GM21576 (cell line): ENCODE data around the gene TBP.
"Not testable (repeated sequence)": the region's sequence is repeated elsewhere in the genome, so short reads cannot be mapped to it uniquely, and the experiment has no call there.

Source experiments
- ATAC-seq: cut with Tn5 transposase; IDR thresholded peaks from one replicate; pipeline ENCODE4 v1.9.1; 2021; ENCODE audit warnings: mild to moderate bottlenecking, moderate library complexity; ENCODE audit not compliant: unreplicated experiment

The TBP gene

DNA sequence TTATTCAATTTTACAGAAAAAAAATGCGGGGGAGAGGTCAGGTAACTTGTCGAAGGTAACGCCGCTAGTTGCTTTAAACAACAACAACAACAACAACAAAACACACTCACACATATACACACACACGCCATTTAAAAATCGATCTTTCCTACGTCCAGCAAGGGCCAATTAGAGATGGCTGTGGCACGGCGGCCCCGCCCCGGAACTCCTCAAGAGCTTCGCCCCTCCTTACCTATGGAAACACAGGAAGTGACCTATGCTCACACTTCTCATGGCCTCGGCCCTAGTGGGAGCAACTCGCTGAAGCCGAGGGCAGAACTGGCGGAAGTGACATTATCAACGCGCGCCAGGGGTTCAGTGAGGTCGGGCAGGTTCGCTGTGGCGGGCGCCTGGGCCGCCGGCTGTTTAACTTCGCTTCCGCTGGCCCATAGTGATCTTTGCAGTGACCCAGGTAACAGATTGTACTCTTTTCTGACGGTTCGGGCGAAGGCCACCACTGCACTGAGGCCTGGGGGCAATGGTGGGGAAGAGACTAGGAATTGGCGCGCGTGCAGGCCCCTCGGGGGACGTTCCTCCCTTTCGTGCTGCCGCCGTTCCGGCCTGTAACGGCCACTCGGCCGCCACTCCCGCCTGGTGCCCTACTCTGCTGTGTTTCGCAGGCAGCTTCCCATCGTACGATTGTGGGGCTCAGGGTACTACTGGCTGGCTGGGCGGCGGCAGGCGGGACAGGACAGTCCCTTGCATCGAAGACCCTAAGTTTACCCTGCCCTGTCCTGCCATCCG, at the start of gene TBP:
Gene TBP (plus strand): TSS at position 357 of the 783 bp plus-strand sequence. CDS start 2,661 bp downstream, outside the sequence.
- peak; percentile 94 for ATAC-seq

DNA sequence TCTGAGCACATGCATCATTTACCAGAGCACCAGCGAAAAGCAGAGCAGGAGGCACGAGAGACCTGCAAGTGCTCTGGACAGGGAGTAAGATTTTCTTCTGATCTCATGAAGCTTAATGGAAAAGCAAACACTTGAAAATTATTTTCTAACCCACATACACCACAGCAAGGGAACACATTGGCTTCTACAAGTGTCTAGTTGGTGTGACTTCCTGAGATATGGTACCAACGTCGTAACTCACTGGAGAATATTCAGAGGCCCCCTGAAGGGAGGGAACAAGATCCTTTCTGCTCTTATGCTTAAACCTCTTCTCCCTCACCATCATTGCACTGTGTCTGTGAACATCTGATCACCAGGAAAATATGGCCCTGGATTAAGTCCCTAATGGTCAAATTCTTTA, 49.7 kb upstream of the TBP start:
- no peak for ATAC-seq

DNA sequence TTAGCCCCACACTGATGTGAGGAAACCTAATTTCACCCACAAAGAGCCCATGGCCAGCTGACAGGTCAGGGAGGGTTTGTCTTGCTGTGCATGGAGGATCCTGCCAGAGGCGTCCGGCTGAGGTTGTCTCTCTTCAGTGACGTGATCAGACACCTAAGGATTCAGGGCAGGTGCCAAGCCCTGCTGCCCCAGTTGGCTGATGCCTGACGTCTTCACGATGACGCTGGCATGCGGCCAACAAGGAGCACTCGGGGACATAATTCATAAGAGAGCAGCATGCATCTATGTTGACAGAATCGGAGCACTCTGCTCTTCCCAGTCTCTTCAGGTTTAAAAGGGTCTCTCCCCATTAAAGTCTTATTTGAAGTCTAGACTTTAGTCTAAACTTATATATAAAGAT, 48.9 kb upstream of the TBP start:
- ATAC-seq: no peak

DNA sequence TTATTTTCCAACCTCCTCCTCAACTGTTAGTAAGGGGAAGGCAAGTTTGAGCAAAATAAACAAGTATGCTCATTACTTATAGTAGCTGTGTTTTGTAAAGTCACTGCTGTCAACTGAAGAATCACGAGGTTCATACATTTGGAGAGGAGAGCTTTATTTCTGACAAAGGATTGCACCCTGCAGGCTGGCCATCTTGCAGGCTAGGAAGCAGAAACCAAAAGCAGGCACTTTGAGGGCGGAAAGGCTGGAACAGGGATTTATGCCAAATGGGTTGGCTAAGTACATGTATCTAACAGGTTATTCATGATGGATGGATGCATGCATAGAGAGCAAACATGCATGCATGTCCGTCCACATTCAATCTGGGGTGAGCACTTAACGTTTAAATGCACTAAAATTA, 47.7 kb upstream of the TBP start:
- ATAC-seq: no peak

DNA sequence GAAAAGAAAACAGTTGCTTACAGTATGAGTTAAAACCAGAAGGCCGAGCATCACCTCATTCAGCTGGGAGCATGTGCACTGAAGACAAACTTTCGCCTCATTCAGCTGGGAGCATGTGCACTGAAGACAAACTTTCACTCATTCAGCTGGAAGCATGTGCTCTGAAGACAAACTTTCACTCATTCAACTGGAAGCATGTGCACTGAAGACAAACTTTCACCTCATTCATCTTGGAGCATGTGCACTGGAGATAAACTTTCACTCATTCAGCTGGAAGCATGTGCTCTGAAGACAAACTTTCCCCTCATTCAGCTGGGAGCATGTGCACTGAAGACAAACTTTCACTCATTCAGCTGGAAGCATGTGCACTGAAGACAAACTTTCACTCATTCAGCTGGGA, 46.4 kb upstream of the TBP start:
- ATAC-seq: not testable (repeated sequence)

DNA sequence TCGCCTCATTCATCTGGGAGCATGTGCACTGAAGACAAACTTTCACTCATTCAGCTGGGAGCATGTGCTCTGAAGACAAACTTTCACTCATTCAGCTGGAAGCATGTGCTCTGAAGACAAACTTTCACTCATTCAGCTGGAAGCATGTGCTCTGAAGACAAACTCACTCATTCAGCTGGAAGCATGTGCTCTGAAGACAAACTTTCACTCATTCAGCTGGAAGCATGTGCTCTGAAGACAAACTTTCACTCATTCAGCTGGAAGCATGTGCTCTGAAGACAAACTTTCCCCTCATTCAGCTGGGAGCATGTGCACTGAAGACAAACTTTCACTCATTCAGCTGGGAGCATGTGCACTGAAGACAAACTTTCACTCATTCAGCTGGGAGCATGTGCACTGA, 45.9 kb upstream of the TBP start:
- not testable (repeated sequence) for ATAC-seq

DNA sequence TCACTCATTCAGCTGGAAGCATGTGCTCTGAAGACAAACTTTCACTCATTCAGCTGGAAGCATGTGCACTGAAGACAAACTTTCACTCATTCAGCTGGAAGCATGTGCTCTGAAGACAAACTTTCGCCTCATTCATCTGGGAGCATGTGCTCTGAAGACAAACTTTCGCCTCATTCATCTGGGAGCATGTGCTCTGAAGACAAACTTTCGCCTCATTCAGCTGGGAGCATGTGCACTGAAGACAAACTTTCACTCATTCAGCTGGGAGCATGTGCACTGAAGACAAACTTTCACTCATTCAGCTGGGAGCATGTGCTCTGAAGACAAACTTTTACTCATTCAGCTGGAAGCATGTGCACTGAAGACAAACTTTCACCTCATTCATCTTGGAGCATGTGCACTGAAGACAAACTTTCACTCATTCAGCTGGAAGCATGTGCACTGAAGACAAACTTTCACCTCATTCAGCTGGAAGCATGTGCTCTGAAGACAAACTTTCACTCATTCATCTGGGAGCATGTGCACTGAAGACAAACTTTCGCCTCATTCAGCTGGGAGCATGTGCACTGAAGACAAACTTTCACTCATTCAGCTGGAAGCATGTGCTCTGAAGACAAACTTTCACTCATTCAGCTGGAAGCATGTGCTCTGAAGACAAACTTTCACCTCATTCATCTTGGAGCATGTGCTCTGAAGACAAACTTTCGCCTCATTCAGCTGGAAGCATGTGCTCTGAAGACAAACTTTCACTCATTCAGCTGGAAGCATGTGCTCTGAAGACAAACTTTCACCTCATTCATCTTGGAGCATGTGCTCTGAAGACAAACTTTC, 45.1 kb upstream of the TBP start:
- ATAC-seq: not testable (repeated sequence)

DNA sequence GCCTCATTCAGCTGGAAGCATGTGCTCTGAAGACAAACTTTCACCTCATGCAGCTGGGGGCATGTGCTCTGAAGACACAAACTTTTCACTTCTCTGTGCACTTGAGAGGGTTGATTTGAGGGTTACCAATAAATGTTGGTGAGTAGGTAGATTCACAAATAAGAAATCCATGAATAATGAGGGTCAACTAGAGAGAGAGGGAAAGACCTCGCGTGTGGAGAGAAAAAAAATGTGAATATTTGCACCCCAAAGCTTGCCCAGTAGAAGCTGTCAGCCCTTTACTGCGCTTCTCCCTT, 44.5 kb upstream of the TBP start:
- no peak for ATAC-seq

DNA sequence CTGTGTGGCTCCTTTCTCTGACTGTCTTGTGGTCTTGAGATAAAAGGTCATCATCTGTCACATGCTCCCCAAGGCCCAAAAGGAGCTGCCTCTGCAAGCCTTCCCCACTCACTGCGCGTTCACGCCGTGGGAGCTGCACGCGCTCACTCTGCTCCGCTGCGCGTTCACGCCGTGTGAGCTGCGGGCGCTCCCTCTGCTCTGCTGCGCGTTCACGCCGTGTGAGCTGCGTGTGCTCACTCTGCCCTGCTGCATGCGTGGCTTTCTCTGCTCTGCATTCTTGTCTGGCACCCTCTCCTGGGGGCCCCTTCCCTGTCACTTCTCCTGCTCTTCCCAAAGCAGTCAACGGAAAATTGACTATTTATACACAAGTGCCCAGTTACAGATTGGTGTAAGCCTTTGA, 43.5 kb upstream of the TBP start:
- ATAC-seq: no peak

DNA sequence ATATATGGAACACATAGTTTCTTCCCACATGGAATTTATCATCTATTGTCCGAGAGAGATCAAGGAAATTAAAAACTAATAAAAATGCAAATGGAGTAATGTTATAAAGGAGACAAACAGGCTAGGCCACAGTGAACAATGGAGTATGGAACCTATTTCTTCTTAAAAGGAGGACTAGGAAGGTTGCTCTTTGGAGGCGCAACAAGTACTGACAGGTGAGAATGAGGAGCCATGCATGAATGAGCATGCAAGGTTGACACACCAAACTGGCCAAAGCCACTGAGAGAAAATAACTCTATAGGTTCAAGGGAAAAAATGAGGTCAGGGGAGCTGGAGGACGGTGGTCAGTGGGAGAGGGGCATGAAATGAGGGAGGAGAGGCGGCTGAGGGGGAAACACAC, 41.9 kb upstream of the TBP start:
- no peak for ATAC-seq

DNA sequence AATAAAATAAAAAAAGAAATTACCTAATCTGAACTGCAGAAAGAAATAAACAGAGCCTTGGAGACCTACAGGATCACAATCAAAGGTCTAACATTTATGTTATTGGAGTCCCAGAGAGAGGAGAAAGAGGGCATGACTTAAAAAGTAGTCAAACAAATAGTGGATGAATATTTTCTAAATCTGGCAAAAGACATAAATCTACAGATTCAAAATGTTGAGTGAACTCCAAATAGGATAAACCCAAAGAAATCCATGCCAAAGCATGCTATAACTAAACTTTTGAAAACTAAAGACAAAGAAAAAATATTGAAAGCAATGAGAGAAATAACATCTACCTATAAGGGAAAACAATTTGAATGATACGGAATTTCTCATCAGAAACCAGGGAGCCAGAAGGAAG, 39.3 kb upstream of the TBP start:
- ATAC-seq: no peak

DNA sequence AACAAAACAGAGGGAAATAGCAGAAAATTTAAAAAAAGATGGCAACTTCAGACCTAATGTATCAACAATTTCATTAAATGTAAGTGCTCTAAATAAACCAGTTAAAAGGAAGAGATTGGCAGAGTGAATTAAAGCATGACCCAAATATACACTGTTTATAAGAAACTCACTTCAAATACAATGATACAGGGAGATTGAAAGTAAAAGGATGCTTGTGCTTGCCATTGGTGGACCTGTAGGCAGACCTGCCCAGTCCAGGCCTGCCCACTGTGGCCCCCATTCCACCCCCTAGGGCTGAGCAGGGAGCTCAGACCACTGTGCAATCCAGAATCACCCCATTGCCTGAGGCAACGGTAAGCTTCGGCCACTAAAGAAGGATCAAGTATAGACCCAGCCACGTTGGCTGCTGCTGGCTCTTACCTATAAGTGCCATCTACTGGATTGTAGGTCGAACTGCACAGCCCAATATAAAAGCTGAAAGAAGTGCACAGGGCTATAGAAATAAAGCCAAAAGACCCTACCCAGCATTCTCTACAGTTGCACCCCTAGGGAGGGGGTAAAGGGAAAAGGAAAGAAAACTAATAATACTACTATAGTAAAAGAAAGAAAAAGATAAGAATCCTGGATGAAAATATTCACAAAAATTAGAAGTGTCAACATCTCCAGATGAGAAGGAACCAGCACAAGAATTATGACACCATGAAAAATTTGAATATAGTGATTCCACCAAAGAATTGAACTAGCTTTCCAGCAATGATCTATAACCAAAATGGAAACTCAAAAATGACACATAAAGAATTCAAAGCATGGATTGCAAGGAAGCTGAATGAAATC, 37.2 kb upstream of the TBP start:
- ATAC-seq: peak; percentile 88

DNA sequence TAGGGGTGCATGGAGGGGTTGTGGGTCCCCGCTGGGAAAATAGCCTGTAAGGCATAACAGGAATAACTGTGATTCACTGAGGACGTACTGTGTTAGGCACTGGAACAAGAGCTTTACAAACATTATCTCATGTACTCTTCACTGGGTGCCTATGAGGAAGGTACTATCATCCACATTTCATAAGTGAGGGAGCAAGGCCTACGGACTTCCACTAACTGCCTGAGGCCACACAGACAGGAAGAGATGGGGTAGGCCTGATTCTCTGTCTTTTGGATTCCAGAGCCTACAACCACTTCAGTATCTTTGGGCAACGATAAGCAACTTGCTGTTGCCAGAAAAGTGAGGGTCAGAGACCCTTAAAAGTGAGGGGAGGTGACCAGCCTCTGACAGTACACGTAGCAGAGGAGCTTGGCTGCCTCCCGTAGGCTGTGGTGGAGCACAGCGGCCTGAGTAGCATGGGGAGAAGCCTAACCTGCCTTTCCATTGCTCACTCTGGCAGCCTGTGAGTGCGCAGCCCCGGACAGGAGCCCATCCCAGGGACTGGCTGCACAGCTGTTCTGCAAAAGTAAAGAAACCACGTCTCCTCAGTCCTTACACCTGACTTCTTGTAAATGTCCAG, 31.5 kb upstream of the TBP start:
- no peak for ATAC-seq

DNA sequence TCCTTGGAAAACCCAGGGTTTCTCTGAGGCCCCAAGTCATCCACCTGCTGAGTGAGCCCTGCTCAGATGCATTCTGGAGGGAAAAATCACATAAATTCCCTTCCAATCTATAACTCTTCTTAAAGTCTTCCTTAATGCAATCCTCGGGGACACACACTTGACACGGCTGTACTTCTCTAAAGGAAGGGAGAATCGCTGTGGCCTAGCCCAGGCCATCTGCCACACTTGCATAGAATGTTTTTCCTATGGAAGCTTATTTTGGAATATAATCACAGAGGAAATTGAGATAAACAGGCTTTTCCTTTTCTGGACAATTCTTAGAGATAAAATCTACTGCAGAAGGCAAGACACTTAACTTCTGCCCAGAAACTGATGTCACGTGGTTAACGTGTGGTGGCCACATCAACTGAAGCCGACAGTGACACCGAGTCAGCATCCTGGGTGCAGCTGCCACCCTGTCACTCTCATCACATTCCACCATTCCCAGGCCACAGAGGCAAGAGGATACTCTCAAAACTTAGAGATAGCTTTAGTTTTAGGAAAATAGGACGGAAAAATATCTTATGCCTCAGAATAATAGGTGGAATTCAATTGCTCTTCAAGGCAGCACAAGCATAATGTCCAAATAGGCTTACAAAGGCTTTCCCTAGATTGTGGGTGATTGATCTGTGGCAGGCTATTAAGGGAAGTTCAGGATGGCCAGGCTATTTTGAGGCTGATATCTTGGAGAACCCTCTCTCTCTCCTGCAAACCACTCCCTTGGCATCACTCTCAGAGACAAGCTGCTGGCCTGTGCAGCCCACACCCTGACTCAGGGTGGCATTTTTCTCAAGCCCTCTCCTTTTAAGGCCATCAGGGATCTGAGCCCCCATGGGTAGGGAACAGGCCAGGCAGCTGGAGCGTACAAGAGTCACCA, 30.7 kb upstream of the TBP start:
- ATAC-seq: no peak

DNA sequence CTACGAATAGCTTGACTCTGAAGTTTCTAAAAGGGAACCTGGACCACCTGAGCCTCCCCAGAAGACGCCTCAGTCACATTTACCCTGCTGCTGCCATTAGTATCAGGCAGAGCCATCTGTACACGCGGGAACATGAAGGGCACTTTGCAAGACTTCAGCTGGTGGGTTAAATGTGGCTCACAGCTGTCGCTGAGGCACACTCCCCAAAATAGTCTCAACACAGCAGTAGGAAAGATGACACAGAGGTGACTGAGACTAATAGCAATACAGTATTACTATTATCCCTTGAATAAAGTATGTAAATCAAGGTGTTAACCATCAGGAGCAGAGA, 30.0 kb upstream of the TBP start:
- no peak for ATAC-seq

DNA sequence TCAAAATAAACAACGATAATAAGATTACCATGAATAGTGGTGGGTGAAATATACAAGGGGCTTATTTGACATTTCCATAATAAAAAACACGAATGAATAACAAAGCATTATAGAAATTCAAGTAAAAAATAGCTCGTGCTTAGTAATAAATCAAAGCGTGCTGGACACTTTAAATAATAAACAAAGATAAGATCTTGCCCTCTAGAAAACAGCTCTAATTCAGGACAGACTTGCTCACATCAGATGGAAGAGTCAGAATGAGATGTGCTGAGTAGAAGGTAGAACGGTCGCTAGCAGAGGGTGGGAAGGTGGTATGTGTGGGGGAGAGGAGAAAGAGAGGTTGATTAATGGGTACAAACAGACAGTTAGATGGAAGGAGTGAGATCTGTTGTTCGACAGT, 28.4 kb upstream of the TBP start:
- no peak for ATAC-seq

DNA sequence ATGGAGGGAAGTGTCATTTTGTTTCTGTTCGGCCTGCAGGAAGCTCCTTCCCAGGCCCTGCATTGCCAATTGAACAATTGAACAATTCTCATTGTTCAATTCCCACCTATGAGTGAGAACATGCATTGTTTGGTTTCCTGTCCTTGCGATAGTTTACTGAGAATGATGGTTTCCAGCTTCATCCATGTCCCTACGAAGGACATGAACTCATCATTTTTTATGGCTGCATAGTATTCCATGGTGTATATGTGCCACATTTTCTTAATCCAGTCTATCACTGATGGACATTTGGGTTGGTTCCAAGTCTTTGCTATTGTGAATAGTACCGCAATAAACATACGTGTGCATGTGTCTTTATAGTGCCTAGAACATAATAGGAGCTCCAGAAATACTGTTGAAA, 26.2 kb upstream of the TBP start:
- not testable (repeated sequence) for ATAC-seq

DNA sequence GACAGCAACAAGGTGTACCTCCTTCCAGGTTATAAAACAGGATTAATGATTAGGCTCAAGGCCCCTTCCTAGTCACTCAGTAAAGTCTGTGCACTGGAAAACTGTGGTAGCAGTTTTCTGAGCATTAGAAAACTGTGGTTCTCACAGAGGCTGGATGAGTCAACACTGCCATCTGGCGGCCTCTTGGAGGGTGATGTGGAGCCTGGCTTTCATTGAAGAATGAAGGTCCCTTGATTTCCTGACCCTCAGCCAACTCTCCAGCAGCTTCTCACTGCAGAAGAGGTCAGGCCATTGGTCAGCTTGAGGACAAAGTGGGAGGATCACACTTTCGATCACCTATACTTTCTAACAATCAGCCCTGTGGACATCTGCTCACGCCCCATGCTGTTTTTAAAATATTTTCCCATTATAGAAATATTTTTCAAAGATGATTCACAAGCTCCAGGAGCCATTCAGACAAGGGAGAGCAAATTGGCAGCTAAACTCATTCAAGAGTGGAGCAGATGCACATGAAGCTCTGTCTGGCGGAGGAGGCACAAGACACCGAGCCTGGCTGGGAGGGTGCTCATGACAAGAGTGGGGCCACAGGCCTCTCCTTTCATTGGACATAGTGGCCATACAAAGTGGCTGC, 24.2 kb upstream of the TBP start:
- peak; percentile 63 for ATAC-seq

DNA sequence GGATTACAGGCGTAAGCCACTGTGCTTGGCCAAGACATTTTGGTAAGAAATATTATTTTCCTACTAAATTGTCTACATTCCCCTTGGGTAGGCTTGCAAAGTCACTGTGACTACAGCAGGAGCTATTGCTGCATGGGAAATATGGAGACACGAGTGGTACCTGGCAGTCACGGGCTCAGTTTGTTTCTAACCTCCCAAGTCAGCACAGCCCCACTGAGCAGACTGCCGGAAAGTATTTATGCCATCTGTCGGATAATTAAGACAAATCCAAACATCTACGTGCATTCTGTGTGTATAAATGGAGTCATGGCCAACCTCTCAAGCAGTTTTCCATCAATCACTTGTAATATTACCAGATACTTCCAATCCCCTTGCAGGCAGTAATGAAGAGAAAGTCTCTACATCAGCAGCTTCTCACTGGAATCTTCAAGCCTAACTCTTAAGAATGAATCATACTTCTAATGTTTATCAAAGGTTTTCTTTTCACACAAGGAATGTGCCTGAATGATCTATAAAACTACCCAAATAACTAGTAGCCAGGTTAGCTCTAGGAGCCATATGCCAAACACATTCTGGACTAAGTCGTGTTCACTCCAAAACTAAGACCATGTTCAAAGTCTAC, 21.2 kb upstream of the TBP start:
- no peak for ATAC-seq
